Keratinocyte (primary cell): Measurements from ENCODE around the gene KRTAP5-2. TPM values are rescaled to one million over a fixed set of nuclear protein-coding genes. Genes with fewer than 3 reads are reported as not detected.

Experiments
- DNase-seq: peaks from one replicate; pipeline ENCODE4 v3.0.0-alpha.2; 2011; ENCODE audit warnings: low read depth, missing footprints, low spot score
- FAIRE-seq: peaks from 2 replicates; lab custom pipeline; 2011; peaks lifted over from hg19 to GRCh38; lab: Jason Lieb, UNC
- H2AFZ ChIP-seq: 2 replicates; pipeline ENCODE4 v1.6.0; 2012; ENCODE audit warnings: low read length, control low read depth, inconsistent platforms; ENCODE audit not compliant: control insufficient read depth
- H3K27ac ChIP-seq: 2 replicates; pipeline ENCODE4 v1.5.1; 2011; ENCODE audit warnings: low read length; ENCODE audit not compliant: control insufficient read depth, insufficient read depth
- H3K27me3 ChIP-seq: 3 replicates; pipeline ENCODE4 v1.6.0; 2011; ENCODE audit warnings: low read length; ENCODE audit not compliant: control insufficient read depth, insufficient read depth; ENCODE audit errors: extremely low read depth
- H3K36me3 ChIP-seq, 2 experiments: 2 replicates in 1 of 2; 3 replicates in 1 of 2; pipeline ENCODE4 v1.5.1; 2011; ENCODE audit warnings: low read length in 2 of 2, mild to moderate bottlenecking in 1 of 2; ENCODE audit not compliant: control insufficient read depth in 2 of 2, insufficient read depth in 2 of 2; ENCODE audit errors: extremely low read depth in 1 of 2
- H3K4me1 ChIP-seq: 3 replicates; pipeline ENCODE4 v1.5.1; 2011; ENCODE audit warnings: low read length; ENCODE audit not compliant: control insufficient read depth, insufficient read depth; ENCODE audit errors: extremely low read depth
- H3K4me2 ChIP-seq: 3 replicates; pipeline ENCODE4 v1.6.0; 2011; ENCODE audit warnings: low read depth, low read length; ENCODE audit not compliant: control insufficient read depth, insufficient read depth; ENCODE audit errors: extremely low read depth
- H3K4me3 ChIP-seq, 3 experiments: fragments of 200-600 bp in 1 of 3; sonication (generic) in 1 of 3; 2 replicates in 2 of 3; 3 replicates in 1 of 3; pipeline ENCODE4 v1.5.1; 2011 to 2016; ENCODE audit warnings: low read length in 3 of 3, mild to moderate bottlenecking in 3 of 3, control low read depth in 2 of 3, inconsistent platforms in 1 of 3, low read depth in 1 of 3, mixed read lengths in 1 of 3, mixed run types in 1 of 3, moderate library complexity in 1 of 3; ENCODE audit not compliant: control insufficient read depth in 2 of 3, insufficient read depth in 2 of 3; ENCODE audit errors: extremely low read depth in 1 of 3
- H3K79me2 ChIP-seq: 2 replicates; pipeline ENCODE4 v1.6.0; 2012; ENCODE audit warnings: low read length; ENCODE audit not compliant: control insufficient read depth, insufficient read depth
- H3K9ac ChIP-seq: 3 replicates; pipeline ENCODE4 v1.6.0; 2011; ENCODE audit warnings: low read length; ENCODE audit not compliant: control insufficient read depth, insufficient read depth; ENCODE audit errors: extremely low read depth
- H3K9me1 ChIP-seq: 3 replicates; pipeline ENCODE4 v1.6.0; 2011; ENCODE audit warnings: low read length; ENCODE audit not compliant: control insufficient read depth, insufficient read depth; ENCODE audit errors: extremely low read depth
- H3K9me3 ChIP-seq: 2 replicates; pipeline ENCODE4 v1.5.1; 2012; ENCODE audit warnings: low read depth, low read length; ENCODE audit not compliant: control insufficient read depth
- H4K20me1 ChIP-seq: 3 replicates; pipeline ENCODE4 v1.6.0; 2011; ENCODE audit warnings: low read length; ENCODE audit not compliant: control insufficient read depth, insufficient read depth; ENCODE audit errors: extremely low read depth
- EZH2 ChIP-seq: IDR thresholded peaks from one replicate; pipeline ENCODE4 v1.6.1; 2012; ENCODE audit warnings: inconsistent platforms, mild to moderate bottlenecking, low read length, moderate library complexity
- dilution Hi-C: fragments of 300-500 bp; cut with MboI; formaldehyde crosslinking; loops from one replicate; pipeline ENCODE4 v1.7.0; 2020; ENCODE audit warnings: low sequenced_read_pairs; ENCODE audit not compliant: extremely low pct_ligation_motif_present
- polyA plus RNA-seq, 5 experiments: library from polyadenylated mRNA; depleted of rRNA in 3 of 5; stranded (reverse) in 3 of 5; stranded (forward) in 1 of 5; unstranded in 1 of 5; fragments of >200 nt; gene quantifications; 1 replicate in 1 of 5; 2 replicates in 3 of 5; 3 replicates in 1 of 5; pipeline versions ENCODE4 v1.2.1 to v1.2.3, GENCODE V29; 2011 to 2012; ENCODE audit warnings: missing spikeins in 2 of 5, low read depth in 1 of 5, low replicate concordance in 1 of 5
- TF ChIP-seq, protein P1 (sequence below), 3 experiments: IDR thresholded peaks in 1 of 3; conservative IDR thresholded peaks in 1 of 3; optimal IDR thresholded peaks in 1 of 3; 2 replicates in 2 of 3; 3 replicates in 1 of 3; pipeline versions ENCODE3 to v1.5.1; 2011; ENCODE audit warnings: low read length in 3 of 3, mild to moderate bottlenecking in 3 of 3, moderate library complexity in 2 of 3, control low read depth in 1 of 3, inconsistent platforms in 1 of 3; ENCODE audit not compliant: insufficient read depth in 2 of 3; ENCODE audit errors: extremely low read depth in 1 of 3

Gene KRTAP5-2
- polyA plus RNA-seq, 1 donor (not counting 4 experiments of a cell fraction or from before 2014, with no cell fraction given): not detected

DNA sequence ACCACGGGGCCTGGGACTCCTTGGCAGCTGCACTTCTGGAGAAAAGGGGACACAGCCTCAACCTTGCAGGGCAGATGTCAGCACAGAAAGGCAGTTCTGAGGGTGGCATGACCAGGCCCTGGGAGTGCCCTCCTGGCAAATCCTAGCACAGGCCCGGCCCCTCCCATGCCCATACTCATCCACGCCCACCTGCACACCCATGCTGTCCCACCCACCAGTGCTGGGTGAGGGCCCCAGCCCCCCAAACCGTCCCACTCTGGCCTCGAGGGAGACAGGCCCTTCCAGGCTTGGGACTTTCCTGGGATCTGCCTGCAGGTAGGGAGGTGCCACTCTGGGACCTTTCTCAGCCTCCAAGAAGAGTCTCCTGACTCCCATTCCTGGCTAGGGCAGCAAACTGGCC is 36.1 kb downstream of the KRTAP5-2 start:
- Histone ChIP-seq H3K4me3 (no peak overlapping the region), H3K4me2 (no peak overlapping the region), H3K27ac (no peak overlapping the region), H2AFZ (no peak overlapping the region), H3K36me3 (peaks cover 0 to 3% of the 10 kb centered on the region in 2 experiments), H3K4me1 (peaks cover 11% of the 10 kb centered on the region), H3K79me2 (no peaks in the 10 kb centered on the region), H3K9me3 (no peaks in the 10 kb centered on the region), H4K20me1 (no peaks in the 10 kb centered on the region), H3K9me1 (no peaks in the 10 kb centered on the region), H3K27me3 (no peaks in the 10 kb centered on the region), H3K9ac (no peak overlapping the region)
- no peak for DNase-seq
- dilution Hi-C loops: no loop called here
- no peak for FAIRE-seq
- no peak for TF ChIP-seq EZH2
- TF ChIP-seq, protein P1, sequence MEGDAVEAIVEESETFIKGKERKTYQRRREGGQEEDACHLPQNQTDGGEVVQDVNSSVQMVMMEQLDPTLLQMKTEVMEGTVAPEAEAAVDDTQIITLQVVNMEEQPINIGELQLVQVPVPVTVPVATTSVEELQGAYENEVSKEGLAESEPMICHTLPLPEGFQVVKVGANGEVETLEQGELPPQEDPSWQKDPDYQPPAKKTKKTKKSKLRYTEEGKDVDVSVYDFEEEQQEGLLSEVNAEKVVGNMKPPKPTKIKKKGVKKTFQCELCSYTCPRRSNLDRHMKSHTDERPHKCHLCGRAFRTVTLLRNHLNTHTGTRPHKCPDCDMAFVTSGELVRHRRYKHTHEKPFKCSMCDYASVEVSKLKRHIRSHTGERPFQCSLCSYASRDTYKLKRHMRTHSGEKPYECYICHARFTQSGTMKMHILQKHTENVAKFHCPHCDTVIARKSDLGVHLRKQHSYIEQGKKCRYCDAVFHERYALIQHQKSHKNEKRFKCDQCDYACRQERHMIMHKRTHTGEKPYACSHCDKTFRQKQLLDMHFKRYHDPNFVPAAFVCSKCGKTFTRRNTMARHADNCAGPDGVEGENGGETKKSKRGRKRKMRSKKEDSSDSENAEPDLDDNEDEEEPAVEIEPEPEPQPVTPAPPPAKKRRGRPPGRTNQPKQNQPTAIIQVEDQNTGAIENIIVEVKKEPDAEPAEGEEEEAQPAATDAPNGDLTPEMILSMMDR (optimal IDR thresholded peaks at IDR 0.05 in 1 of 3, IDR thresholded peaks at IDR 0.05 in 1 of 3, conservative IDR thresholded peaks at IDR 0.05 in 1 of 3; ENCODE audit: extremely low read depth in 1 of 3, insufficient read depth in 2 of 3, low read length in 3 of 3): no peak

DNA sequence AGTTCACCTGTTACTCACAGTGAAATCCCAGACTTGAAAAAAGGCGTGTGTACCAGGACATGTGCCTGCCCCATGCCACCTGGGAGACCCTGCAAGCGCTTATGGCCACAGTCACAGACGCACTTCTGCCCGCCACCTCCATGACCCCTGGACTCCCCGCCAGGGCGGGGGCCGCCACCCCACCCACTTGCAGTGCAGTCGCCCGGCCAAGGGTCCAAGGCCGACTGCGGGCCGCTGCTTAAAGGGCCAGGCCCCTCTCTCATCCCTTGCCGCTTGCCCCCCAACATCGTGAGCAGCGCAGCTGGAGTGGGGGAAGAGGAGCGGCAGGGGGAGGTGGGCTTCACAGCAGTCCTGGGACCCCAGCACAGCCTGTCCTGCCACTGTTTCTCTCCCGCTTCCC is 36.8 kb downstream of the KRTAP5-2 start:
- no peak for TF ChIP-seq EZH2
- TF ChIP-seq, protein P1 (optimal IDR thresholded peaks at IDR 0.05 in 1 of 3, IDR thresholded peaks at IDR 0.05 in 1 of 3, conservative IDR thresholded peaks at IDR 0.05 in 1 of 3; ENCODE audit: extremely low read depth in 1 of 3, insufficient read depth in 2 of 3, low read length in 3 of 3): no peak
- Histone ChIP-seq H3K9me1 (no peaks in the 10 kb centered on the region), H2AFZ (no peak overlapping the region), H3K9ac (no peak overlapping the region), H3K27me3 (no peaks in the 10 kb centered on the region), H3K79me2 (no peaks in the 10 kb centered on the region), H3K36me3 (peaks cover 0 to 3% of the 10 kb centered on the region in 2 experiments), H3K27ac (no peak overlapping the region), H3K4me2 (no peak overlapping the region), H4K20me1 (no peaks in the 10 kb centered on the region), H3K9me3 (no peaks in the 10 kb centered on the region), H3K4me3 (no peak overlapping the region), H3K4me1 (peaks cover 11% of the 10 kb centered on the region)
- dilution Hi-C loops: no loop called here
- no peak for DNase-seq
- no peak for FAIRE-seq
